Testis (tissue), 2 donors: ENCODE measurements around the gene CHRM1.

Source experiments
- CTCF ChIP-seq, 3 experiments: fragments of 450-650 bp in 2 of 3; fragments of 200-600 bp in 1 of 3; sonication (generic) in 1 of 3; IDR thresholded peaks; one replicate each; pipeline ENCODE4 v1.5.1; 2016 to 2019; ENCODE audit warnings: antibody characterized with exemption in 3 of 3, mild to moderate bottlenecking in 2 of 3, moderate library complexity in 1 of 3
- POLR2A ChIP-seq: fragments of 450-650 bp; IDR thresholded peaks from one replicate; pipeline ENCODE4 v1.6.1; 2017; ENCODE audit warnings: antibody characterized with exemption, mild to moderate bottlenecking, moderate library complexity

GRCh38 chr11:62926680-62927455 is 5.7 kb upstream of the CHRM1 start:
- no peak for TF ChIP-seq POLR2A
- no peak for TF ChIP-seq CTCF (IDR thresholded peaks at IDR 0.05)
